CD4-positive, alpha-beta T cell treated with Interleukin-4 for 1 hour (primary cell): Measurements from ENCODE around the gene NEGR1.

Experiments
- DNase-seq, 2 donors: peaks; one replicate each; pipeline ENCODE4 v3.0.0-alpha.2; 2020 to 2022

Gene NEGR1

DNA sequence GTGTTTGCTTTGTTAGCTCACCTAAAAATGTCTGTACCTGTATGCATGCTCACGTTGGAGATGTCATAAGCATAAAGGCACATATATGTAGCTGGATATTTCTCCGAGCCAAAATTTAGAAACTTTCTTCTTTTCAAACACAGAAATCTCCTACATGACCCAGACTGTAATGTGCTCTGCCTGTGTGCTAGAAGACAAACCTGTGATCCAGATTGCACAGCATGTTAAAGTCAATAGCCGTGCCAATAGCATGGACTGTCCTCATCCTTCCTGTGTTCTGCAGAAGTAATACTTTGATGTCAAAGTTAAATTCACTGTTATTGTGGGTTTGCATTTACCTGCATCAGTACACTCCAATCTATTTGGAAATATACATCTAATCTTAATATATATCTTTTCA, 855.3 kb downstream of the NEGR1 start:
- DNase-seq: no peak

DNA sequence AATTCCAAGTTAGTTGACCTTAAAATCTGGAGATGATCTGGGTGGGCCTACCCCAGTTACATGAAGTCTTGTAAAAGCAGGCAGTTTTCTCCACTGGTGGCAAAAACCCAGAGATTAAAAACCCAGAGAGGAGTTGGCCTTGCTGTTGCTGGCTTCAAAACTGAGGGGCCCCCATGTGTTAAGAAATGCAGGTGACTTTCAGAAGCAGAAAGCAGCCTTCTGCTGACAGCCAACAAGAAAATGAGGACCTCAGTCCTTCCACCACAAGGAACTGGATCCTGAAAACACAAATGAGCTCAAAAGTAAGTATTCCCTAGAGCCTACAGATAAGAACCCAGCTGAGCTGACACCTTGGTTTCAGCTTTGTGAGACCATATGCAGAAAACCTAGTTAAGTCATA, 857.8 kb downstream of the NEGR1 start:
- DNase-seq: no peak

DNA sequence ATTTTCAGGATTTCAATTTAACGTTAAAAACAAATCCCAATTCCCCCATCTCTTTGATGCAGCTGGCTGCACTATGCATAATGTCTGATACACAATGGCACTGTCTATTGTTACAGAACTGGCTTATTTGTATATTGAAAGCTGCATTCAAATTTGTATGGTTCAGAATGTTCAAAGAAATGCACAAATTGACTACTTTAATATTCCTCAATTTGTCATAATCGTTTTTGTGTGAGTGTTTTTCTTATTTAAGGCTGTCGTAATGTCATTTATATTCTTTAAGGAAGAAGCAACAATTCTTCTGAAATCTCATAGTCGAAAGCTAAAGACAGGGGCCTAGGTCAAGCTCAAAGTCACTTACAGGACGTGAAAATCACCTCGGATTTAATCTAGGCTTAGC, 860.1 kb downstream of the NEGR1 start:
- no peak for DNase-seq

- no peak for DNase-seq
These were observed 864.9 kb downstream of the NEGR1 start for GRCh38 chr1:71417421-71417820.

DNA sequence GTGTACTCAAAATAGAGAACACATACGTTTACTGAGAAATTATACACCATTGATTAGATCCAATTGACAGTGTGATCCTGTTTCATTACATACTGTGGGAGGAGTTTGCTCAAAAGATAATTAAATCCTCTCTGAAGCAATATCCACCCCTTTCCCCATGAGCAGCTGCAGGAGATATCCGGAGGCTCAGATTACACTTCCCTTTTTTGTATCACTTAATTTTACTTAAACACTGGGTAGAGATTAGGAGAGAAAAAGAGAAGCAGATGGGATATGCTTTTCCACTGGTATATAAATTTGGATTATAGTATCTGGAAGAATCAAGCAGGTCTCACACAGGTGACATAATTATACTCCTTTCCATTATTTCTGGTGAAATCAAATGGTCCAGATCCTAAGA, 868.2 kb downstream of the NEGR1 start:
- DNase-seq: no peak

- no peak for DNase-seq
These were observed 868.7 kb downstream of the NEGR1 start for GRCh38 chr1:71413441-71414175.

DNA sequence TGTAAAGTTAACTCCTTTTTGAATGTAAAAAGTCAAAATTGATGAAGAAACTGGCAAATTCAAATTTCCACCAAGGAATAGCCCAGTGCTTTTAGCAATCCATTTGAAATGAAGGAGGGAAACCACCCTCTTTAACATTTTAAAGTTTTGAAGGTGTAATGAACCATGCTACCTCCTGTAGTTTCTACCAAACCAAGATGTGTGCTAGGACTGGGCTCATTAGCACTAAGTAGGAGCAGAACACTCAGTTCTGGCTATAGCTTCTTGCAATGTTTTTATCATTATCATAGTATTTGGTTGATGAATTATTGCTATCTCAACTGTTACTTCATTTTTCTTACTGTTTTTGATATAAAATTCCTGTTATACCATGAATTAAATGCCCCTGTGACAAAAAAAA, 882.3 kb downstream of the NEGR1 start:
- no peak for DNase-seq

DNA sequence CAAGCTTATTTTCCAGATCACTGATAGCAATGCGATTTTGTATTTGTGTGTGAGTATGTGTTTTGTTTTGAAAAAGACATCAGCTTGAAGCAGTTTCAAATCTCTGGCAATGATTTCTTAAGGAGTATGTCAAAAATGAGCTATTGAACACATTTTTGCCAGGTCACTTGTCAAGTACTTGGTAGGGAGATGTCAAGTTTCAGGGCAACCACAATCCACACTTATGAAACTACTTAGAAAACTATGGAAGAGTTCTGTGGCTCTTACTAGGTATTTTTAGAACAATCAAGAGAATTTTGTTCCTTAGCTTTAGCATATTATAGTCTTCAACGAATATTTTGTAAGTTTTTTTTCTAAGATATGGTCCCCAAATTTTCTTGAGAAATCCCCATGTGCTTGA, 882.7 kb downstream of the NEGR1 start:
- DNase-seq: no peak

- no peak for DNase-seq
These were observed 889.0 kb downstream of the NEGR1 start for GRCh38 chr1:71393301-71393700.

GRCh38 chr1:71390518-71390917, 891.8 kb downstream of the NEGR1 start:
- no peak for DNase-seq

- no peak for DNase-seq
These were observed 904.5 kb downstream of the NEGR1 start for GRCh38 chr1:71377886-71378285.

DNA sequence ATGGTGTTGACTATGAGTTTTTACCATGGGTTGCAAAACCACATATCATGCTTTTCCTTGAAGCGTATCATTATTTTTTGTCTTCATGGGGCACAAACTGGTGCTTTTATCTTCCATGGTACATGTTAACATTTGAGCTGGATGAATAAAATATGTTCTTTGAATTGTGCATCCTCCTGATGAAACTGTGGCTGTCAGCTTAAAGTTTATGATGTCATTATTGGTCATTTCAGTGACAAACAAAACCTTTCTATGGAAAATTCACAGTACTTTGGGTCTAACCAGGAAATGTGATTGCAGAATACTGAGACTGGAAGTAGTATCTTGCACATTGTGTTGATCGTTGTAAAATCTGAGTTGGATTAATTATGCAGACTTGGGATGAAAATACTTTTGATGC, 909.8 kb downstream of the NEGR1 start:
- no peak for DNase-seq

DNA sequence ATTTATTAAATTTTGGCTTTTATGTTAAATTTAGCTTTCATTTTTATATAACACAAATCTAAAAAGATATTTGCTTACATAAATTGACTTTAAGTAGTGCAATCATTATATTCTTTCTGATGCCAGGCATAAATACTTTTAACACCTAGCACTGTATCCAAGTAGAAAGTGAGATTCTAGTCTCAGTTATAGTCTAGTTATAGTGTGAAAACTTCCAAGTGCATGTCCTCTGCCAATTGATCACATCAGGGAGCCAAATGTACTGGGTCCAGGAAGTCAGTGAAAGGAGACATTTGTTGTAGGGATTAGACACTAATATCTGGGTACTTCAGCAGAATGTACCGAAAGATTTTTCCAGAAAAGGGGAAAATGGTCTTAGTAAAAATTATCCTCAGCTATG, 910.8 kb downstream of the NEGR1 start:
- no peak for DNase-seq

- DNase-seq: no peak
These were observed 918.1 kb downstream of the NEGR1 start for GRCh38 chr1:71364236-71364635.

DNA sequence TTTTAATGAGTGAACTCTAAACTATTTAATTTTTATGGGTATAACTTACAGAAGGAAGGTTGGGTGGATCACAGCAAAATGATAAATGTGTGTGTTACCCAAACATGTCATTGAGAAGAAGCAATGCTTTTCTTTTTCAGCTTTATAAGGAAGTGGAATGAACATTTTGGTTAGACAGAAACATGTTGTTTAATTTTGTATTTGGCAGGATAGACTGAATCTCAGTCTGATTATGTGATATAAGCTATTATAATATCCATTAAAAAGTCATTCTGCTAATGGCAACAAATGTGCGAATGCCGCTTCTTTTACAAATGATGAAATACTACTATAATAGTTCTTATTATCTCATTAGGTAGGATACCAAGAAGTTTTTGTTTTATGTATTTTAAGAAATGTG, 919.6 kb downstream of the NEGR1 start:
- no peak for DNase-seq

DNA sequence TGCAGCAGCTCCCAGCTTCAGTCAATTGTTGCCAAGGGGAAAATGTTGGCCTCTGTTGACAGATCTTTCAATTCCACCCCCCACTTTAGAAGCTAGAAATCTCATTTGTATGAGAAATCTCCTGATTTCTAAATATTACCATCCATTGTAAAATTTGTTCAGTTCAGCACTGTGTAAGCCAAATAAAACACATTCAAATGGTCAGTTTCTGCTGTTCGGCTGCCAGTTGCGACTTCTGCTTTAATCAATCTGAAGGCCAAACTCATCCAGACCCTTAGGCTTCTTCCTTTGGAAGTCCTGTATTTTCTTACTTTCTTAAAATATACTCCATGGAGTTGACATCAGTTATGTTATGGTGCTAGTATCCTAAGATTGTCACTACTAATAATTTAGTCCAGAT, 920.3 kb downstream of the NEGR1 start:
- DNase-seq: no peak

- no peak for DNase-seq
These were observed 924.6 kb downstream of the NEGR1 start for GRCh38 chr1:71357708-71358107.

DNA sequence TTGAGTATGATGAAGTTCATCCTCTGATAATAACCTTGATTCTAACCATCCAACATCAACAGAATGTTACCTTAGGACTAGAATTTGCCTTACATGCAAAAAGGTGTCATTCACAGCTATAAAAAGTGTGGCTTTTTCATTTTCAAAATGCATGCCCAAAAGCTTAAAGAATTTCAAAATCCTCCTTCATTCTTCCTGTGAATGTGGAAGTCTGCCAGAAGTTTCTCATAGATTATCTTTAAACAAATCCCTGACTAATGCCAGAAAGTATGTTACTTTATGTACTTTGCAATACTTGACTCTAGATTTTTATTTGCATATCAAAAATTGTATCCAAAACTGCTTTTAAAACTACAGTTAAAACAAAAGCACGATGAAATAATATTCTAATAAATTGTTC, 930.9 kb downstream of the NEGR1 start:
- DNase-seq: no peak

DNA sequence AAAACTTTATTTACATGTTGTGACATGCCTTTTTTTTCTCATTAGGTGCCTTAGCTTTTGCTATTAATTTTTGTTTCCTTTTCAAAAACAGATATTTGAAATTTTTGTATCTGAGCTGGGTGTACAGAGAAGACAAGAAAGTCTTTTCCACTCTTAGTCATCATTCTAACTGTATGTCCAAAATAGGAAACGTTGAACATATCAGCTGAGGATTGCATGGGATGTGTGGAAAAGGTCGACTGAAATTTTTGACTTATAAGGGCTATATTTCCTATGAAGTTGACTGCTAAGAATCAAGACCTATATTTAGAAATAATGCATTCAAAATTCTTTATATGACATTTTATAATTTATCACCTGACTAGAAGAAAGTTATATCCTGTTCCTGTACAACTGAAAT, 931.5 kb downstream of the NEGR1 start:
- DNase-seq: no peak

- no peak for DNase-seq
These were observed 932.0 kb downstream of the NEGR1 start for GRCh38 chr1:71350330-71350729.
